D721Med (cell line): Measurements from ENCODE around the gene DSTN.

ENCODE experiments used
- DNase-seq: peaks from one replicate; pipeline ENCODE4 v3.0.0; 2011; ENCODE audit warnings: low spot score; ENCODE audit not compliant: insufficient read length
- FAIRE-seq: peaks from 2 replicates; lab custom pipeline; 2011; peaks lifted over from hg19 to GRCh38; lab: Jason Lieb, UNC
- TF ChIP-seq, protein P1 (sequence below): IDR thresholded peaks from 2 replicates; pipeline ENCODE4 v1.5.1; 2012; ENCODE audit warnings: mild to moderate bottlenecking, control low read depth; ENCODE audit not compliant: insufficient read depth; ENCODE audit errors: missing control alignments

The DSTN gene

DNA sequence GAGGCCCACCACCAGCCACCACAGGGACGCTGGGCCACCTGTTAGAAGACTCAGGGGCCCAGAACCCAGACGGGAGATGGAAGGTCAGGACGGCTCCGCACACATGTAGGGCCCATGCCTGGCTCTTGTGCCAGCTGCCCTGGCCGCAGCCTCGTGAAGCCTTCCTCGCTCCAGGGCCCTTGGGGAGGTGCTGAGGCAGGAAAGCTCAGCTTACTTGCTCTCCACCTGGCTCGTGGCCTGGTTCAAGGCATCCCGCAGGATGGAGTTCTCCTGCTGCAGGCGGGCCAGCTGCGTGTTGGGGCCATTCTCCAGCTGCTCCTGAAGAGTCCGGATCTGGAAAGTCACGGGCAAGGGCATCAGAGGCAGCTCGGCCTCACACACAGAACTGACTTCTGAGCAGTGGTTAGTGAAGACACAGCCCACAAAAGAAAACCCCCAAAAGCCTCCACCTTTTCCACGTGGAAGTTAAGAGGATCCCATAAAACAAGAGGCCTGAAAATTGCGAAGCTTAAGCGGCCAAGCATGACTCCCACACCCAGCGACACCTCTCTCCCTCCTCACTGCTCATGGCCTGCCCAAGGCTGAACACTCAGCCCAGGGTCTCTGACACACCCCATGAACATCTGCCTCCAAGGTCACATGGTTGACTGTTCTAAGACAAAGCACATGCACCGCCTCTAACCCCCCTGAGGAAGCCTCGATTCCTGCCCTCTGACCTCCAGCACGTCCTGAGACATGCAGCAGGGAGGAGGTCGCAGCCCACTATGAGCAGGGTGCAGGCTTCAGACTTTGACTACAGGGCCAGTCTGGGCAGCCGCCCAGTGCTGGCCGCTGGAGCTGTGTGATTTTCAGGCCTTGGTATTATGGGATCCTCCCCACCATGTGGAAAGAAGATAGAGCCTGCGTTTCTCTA lies 65.7 kb downstream of the DSTN start:
- FAIRE-seq (no peak), DNase-seq (no peak)
- TF ChIP-seq, protein P1, sequence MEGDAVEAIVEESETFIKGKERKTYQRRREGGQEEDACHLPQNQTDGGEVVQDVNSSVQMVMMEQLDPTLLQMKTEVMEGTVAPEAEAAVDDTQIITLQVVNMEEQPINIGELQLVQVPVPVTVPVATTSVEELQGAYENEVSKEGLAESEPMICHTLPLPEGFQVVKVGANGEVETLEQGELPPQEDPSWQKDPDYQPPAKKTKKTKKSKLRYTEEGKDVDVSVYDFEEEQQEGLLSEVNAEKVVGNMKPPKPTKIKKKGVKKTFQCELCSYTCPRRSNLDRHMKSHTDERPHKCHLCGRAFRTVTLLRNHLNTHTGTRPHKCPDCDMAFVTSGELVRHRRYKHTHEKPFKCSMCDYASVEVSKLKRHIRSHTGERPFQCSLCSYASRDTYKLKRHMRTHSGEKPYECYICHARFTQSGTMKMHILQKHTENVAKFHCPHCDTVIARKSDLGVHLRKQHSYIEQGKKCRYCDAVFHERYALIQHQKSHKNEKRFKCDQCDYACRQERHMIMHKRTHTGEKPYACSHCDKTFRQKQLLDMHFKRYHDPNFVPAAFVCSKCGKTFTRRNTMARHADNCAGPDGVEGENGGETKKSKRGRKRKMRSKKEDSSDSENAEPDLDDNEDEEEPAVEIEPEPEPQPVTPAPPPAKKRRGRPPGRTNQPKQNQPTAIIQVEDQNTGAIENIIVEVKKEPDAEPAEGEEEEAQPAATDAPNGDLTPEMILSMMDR = no peak

DNA sequence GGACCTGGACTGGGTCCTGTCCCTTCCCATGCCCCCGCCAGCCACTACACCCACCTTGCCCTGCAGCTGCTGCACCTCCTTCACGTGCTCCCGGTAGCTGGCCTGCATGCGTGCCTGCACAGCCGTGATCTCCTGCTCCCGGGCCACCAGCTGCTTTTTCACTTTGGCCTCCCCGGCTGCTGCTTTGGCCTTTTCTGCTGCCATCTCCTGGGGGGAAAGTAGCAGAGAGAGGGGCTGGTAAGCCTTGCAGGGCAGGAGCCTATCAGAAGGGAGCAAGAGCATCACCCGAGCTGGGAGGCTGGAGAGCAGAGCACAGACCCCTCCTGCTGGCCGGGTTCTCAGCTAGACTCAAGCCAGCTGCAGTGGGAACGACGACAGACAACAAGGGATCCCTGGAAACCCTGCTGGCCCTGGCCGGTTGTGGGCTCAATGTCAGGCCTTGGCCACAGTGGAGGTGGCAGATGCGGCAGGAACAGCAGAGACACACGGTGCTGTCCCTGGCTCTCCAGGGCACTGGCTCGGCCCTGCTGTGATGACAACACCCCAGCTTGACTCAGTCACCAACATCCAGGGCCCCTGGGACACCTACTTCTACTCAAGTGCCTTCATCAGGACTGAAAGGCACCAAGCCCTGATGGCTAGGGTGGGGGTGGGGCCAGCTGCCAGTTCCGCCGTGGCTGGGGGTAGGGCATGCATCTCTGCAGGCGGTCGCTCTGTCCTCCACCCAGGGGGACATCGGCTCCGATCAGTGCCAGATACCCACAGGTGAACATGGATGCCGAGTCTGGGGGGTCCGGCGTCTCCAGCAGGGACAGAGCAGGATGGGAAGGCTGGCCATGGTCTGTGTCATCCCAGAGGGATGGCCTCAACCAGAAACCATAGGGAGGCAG lies 66.9 kb downstream of the DSTN start:
- TF ChIP-seq, protein P1 = no peak
- DNase-seq (no peak), FAIRE-seq (no peak)

DNA sequence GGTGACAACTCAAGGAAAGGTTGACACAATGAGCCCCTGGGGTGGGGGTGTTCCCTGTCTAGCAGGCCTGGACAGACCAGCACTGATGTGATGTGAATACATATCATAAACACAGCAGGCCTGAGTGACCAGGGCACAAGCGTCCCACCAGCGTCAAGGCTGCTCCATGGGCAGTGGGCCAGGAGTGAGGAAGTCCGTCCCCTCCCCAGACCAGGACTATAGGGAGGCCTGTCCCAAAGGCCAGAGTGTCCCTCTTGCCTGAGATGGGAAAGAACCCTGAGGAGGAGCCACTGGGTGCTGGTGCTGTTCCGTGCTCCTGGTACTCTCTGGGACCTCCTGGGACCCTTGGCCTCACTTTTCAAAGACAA lies 67.5 kb downstream of the DSTN start:
- FAIRE-seq (no peak), DNase-seq (no peak)
- TF ChIP-seq, protein P1 = no peak

DNA sequence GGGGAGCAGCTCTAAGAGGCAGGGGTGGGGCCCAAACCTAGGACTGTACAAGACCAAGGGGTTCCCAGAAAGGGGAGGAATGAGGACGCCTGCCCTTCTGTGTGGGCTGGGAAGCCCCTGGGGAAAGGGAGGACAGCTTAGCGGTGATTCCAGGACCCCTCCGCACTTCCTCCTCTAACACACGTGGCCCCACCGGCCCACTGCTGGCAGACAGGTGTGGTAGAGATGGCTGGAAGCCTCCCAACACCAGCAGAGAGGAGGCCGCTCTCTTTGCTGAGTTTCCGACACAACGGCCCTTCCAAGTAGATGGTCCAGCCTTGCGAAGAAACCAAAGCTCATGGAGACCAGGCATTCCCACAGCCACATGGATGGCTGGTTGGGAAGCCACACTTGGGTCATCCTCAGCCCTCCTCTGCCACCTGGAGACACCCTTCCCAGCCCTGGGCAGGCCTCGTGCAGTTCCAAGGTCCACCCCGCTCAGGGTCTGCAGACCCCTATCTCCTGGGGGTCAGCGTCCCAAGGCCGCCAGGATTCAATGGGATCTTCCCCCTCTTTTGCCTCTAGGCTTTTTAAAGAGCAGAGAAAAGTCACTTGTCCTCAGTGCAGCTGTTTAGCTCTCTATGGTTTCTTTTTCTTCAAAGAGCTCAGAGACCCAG lies 68.2 kb downstream of the DSTN start:
- TF ChIP-seq, protein P1 = no peak

DNA sequence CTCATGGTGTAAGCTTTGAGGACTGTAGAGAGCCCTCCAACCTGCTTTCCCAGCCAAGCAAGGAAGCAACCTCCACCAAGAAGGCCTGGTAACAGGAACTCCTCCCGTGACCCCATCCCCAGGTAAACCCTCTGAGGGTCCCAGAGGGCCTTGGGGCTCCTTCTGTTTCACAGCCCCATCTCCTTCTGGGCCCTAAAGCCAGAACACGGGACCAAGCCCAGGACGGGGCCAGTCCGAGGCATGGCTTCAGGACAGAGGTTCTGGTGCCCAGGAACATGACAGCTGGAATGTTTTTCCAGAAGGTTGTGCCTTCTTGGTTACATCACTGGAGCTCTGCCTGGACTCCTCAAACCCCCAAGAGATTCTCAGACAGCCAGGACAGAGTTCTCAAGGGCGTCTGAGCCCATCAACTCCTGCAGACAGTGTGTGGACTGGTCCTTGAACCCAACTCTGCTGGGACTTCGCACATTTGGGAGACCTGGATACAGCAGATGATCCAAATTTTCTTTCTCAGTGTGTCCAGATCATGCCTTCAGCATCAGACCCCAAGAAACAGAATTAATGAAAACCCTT lies 69.0 kb downstream of the DSTN start:
- FAIRE-seq (no peak), DNase-seq (no peak)
- TF ChIP-seq, protein P1 = no peak

More for the DNA sequence above, 68.2 kb downstream of the DSTN start:
- no peak for FAIRE-seq
- no peak for DNase-seq

DNA sequence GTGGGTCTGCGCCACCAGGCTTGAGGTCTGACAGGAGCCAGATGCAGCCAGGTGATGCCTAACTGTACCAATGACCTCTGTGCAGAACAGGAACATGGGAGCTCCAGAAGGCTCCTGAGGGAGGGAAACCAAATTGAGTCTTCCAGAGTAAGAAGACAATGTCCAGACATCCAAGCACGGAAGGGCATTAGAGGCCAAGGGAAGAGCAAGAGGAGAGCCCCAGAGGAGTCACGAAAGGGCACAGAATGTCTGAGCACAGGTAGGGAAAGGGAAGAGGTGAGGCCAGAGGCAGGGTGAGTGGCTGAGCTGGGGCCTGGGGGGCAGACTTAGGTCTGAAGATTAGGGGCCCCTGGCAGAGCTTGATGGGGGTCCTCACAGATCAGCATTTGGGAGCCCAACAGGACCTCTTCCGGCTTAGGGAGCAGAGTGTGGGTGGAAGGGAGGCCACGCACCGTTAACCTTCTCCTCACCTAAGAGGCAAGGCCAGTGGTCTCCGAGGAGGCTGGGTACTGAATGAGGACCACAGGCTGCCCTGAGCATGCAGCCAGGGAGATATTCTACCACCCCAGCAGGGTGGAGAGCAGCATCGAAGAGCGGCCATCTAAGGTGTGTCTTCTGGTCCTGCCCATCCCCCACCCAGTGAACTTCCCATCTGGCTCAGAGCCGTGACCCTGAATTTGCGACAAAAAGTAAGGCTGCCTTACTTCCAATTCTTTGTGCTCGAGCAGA lies 70.4 kb downstream of the DSTN start:
- TF ChIP-seq, protein P1 = no peak
- no peak for FAIRE-seq
- DNase-seq = no peak
